ENCODE measurements around the gene DERL3. TPM values are rescaled to one million over a fixed set of nuclear protein-coding genes. Genes with fewer than 3 reads are reported as not detected.
A peak's percentile ranks its signal among the peaks of the same experiment; 100 is the strongest.

The DERL3 gene
- total RNA-seq, 1 donor from 2014 or later, result 3.8 TPM

DNA sequence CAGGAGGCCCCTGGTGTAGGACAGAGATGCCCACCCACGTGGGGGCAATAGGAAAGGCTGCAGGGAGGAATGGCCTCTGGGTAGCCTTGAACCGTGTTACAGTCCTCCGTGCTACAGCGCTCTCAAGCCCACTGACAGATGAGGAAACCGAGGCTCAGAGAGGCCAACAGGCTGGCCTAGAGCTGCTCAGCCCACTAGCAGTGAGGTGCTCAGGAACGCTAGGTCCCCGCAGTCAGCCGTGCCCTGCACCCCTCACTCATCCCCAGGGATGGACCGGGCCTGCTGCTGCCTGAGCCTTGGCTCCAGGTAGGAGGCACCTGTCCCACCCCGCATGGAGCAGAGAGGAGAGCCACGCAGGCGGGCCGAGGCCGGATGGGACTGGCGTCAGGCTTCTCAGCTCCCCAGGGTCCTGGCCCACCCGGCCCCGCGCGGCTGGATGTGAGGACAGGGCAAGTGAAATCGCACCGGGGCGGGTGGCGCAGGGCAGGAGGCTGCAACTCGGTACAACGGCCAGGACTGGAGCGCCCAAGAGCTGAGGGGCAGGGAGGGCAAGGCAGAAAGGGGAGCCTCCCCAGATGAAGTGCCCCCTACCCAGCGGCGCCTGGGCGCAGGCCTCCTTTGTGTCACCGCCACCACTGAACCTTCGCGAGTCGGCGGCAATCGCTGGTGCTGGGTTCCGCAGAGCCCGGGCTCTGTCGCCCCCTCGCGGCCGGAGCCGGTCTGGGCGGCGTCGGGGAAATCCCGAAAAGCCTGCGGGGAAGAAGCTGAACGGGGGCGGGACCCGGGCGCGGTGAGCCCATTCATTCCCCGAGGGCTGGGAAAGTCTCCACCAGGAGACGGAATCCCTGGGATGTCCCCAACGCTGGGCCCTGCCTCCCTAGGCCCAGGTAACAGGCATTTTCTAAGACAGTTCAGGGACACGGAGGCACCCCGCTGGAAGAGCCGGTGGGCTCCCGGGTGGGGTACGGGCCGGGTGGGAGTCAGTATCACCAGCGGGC lies 10.5 kb upstream of the DERL3 start:
- TF ChIP-seq, protein P1, sequence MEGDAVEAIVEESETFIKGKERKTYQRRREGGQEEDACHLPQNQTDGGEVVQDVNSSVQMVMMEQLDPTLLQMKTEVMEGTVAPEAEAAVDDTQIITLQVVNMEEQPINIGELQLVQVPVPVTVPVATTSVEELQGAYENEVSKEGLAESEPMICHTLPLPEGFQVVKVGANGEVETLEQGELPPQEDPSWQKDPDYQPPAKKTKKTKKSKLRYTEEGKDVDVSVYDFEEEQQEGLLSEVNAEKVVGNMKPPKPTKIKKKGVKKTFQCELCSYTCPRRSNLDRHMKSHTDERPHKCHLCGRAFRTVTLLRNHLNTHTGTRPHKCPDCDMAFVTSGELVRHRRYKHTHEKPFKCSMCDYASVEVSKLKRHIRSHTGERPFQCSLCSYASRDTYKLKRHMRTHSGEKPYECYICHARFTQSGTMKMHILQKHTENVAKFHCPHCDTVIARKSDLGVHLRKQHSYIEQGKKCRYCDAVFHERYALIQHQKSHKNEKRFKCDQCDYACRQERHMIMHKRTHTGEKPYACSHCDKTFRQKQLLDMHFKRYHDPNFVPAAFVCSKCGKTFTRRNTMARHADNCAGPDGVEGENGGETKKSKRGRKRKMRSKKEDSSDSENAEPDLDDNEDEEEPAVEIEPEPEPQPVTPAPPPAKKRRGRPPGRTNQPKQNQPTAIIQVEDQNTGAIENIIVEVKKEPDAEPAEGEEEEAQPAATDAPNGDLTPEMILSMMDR (IDR thresholded peaks at IDR 0.05), result peak; percentile 99
- DNase-seq (peak; percentile 92), ATAC-seq (peak; percentile 94)
- H3K4me3 ChIP-seq, result no peak overlapping the region
- intact Hi-C loops (cut with DNase I), result loop anchor here (10.0 kb wide), 1 partner anchor 75 kb away; the partner anchor contains the start of gene MMP11
- no peak overlapping the region for H3K27ac ChIP-seq
- H3K36me3 ChIP-seq, result no peaks in the 10 kb centered on the region
- H3K4me1 ChIP-seq, result peaks cover 18% of the 10 kb centered on the region
- H3K9me3 ChIP-seq, result no peaks in the 10 kb centered on the region
- peaks cover 7% of the 10 kb centered on the region for H3K27me3 ChIP-seq

DNA sequence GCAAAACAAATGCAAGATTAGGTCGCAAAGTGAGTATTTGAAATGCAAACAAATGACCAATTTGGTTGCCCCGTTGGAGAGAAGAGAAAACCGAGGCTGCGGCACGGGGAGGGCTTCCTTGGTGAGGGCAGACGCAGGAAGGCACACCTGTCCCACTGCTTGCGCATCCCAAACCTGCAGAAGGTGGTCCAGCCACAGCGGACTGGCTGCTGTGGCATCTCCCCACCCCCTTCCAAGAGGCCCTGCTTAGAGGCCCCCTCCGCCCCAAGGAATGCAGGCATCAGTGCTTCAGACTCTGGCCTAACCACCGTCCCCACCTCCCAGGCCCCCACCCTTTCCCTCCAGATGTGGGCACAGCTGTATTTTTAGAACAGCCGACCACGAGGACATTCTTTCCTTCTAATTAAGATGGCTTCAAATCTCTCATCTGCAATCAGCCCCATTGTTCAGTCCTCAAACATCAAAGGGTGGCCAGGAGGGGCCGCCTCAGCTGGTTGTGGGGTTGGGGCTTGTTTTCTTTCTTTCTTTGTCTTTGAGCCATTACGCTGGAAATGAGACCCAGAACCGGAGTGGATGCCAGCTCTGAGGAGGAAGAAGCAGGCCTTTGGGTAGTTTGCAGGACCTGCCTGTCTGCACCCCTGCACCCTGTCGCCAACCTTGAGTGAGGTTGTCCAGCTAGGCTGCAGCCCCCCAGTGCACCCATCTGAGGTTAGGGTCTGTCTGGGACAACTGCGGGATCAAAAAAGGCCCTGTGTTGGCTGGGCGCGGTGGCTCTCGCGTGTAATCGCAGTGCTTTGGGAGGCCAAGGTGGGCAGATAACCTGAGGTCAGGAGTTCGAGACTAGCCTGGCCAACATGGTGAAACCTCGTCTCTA lies 9.4 kb upstream of the DERL3 start:
- Histone ChIP-seq H3K4me3 (no peak overlapping the region), H3K27me3 (peaks cover 7% of the 10 kb centered on the region), H3K9me3 (no peaks in the 10 kb centered on the region), H3K27ac (no peak overlapping the region), H3K4me1 (peaks cover 21% of the 10 kb centered on the region), H3K36me3 (no peaks in the 10 kb centered on the region)
- no peak for DNase-seq
- ATAC-seq, result no peak
- TF ChIP-seq, protein P1 (IDR thresholded peaks at IDR 0.05), result no peak
- intact Hi-C loops (cut with DNase I), result loop anchor here (10.0 kb wide), 1 partner anchor 73 kb away; the partner anchor contains the start of gene MMP11

DNA sequence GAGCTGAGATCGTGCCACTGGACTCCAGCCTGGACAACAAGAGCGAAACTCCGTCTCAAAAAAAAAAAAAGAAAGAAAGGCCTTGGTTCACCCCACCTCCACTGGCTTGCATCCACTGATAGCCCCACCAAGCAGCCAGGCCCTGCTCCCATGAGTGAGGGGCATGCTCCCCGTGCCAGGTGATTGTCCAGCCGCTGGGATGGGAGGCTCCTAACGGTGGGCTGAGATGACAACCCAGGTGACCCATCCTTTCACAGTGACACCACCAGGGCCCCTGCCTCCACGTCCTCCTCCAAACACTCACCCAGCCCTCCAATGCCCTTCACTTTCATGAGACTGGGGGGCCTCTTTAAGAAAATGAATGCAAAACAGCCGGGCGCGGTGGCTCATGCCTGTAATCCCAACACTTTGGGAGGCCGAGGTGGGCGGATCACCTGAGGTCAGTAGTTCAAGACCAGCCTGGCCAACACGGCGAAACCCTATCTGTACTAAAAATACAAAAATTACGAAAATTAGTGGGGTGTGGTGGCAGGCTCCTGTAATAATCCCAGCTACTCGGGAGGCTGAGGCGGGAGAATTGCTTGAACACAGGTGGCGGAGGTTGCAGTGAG lies 8.6 kb upstream of the DERL3 start:
- H3K27me3 ChIP-seq, result peaks cover 7% of the 10 kb centered on the region
- ATAC-seq (no peak), DNase-seq (no peak)
- TF ChIP-seq, protein P1 (IDR thresholded peaks at IDR 0.05), result no peak
- intact Hi-C loops (cut with DNase I), result loop anchor here (10.0 kb wide), 1 partner anchor 73 kb away; the partner anchor contains the start of gene MMP11
- no peak overlapping the region for H3K27ac ChIP-seq
- peaks cover 21% of the 10 kb centered on the region for H3K4me1 ChIP-seq
- H3K36me3 ChIP-seq, result no peaks in the 10 kb centered on the region
- no peaks in the 10 kb centered on the region for H3K9me3 ChIP-seq
- no peak overlapping the region for H3K4me3 ChIP-seq

DNA sequence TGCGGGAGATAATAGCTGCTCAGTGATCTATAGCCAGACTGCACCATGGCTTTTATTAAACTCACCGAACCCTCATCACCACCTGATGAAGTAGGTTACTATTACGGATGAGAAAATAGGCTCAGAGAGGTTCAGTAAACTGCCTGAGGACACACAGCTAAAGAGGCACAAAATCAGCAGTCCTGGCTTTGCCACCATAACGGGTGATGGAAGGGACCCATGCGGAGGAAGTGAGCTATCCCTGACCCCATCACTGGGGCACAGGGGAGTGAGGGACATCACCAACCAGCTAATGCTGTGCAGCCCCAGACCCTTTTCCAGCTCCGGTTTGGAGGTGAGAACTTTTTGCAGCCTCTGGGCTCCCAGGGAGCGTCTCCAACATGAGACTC lies 7.3 kb upstream of the DERL3 start:
- Histone ChIP-seq H3K27me3 (peaks cover 7% of the 10 kb centered on the region), H3K9me3 (no peaks in the 10 kb centered on the region), H3K27ac (no peak overlapping the region), H3K4me1 (peaks cover 21% of the 10 kb centered on the region), H3K36me3 (no peaks in the 10 kb centered on the region), H3K4me3 (no peak overlapping the region)
- intact Hi-C loops (cut with DNase I), result loop anchor here (10.0 kb wide), 1 partner anchor 71 kb away; the partner anchor contains the start of gene MMP11
- TF ChIP-seq, protein P1 (IDR thresholded peaks at IDR 0.05), result no peak
- ATAC-seq (no peak), DNase-seq (no peak)
